Testis (tissue), 2 donors: ENCODE measurements around the gene TRPM2.

ENCODE experiments used
- POLR2A ChIP-seq: fragments of 450-650 bp; IDR thresholded peaks from one replicate; pipeline ENCODE4 v1.6.1; 2017; ENCODE audit warnings: antibody characterized with exemption, mild to moderate bottlenecking, moderate library complexity
- TF ChIP-seq, protein P1 (sequence below), 3 experiments: fragments of 450-650 bp in 2 of 3; fragments of 200-600 bp in 1 of 3; sonication (generic) in 1 of 3; IDR thresholded peaks; one replicate each; pipeline ENCODE4 v1.5.1; 2016 to 2019; ENCODE audit warnings: antibody characterized with exemption in 3 of 3, mild to moderate bottlenecking in 2 of 3, moderate library complexity in 1 of 3

GRCh38 chr21:44405948-44406872 lies 52.8 kb downstream of the TRPM2 start:
- TF ChIP-seq, protein P1, sequence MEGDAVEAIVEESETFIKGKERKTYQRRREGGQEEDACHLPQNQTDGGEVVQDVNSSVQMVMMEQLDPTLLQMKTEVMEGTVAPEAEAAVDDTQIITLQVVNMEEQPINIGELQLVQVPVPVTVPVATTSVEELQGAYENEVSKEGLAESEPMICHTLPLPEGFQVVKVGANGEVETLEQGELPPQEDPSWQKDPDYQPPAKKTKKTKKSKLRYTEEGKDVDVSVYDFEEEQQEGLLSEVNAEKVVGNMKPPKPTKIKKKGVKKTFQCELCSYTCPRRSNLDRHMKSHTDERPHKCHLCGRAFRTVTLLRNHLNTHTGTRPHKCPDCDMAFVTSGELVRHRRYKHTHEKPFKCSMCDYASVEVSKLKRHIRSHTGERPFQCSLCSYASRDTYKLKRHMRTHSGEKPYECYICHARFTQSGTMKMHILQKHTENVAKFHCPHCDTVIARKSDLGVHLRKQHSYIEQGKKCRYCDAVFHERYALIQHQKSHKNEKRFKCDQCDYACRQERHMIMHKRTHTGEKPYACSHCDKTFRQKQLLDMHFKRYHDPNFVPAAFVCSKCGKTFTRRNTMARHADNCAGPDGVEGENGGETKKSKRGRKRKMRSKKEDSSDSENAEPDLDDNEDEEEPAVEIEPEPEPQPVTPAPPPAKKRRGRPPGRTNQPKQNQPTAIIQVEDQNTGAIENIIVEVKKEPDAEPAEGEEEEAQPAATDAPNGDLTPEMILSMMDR (IDR thresholded peaks at IDR 0.05), result no peak
- no peak for TF ChIP-seq POLR2A
